Naive thymus-derived CD8-positive, alpha-beta T cell (primary cell): ENCODE measurements around the gene TRIM21. TPM values are rescaled to one million over a fixed set of nuclear protein-coding genes. Genes with fewer than 3 reads are reported as not detected.
"Not testable (repeated sequence)": the region's sequence is repeated elsewhere in the genome, so short reads cannot be mapped to it uniquely, and the experiment has no call there.

Source experiments
- ATAC-seq, 2 donors: fragments of 150-1000 bp; cut with Tn5 transposase in 1 of 2; sonication (Bioruptor Pico), chemical (Tn5 transposase) in 1 of 2; 1 replicate in 1 of 2; 2 replicates in 1 of 2; pipeline ENCODE4 v1.10.0; 2021; ENCODE audit warnings: mild to moderate bottlenecking in 2 of 2, moderate library complexity in 2 of 2
- POLR2A ChIA-PET: fragments of 350-600 bp; sonication (Branson Sonifier 250); formaldehyde crosslinking; loops from one replicate; lab custom pipeline; 2021; ENCODE audit warnings: antibody characterized with exemption; lab: Charles Lee
- DNase-seq, 10 donors: peaks; one replicate each; pipeline versions ENCODE4 v3.0.0 to v3.0.0-alpha.2; 2020 to 2022
- H3K27ac Mint-ChIP-seq, 10 donors: one replicate each; pipeline ENCODE4 v1.8.0; 2020 to 2022; ENCODE audit warnings: mild to moderate bottlenecking in 10 of 10, mixed read lengths in 10 of 10, moderate library complexity in 4 of 10, inconsistent platforms in 1 of 10
- H3K27me3 Mint-ChIP-seq, 5 donors: one replicate each; pipeline ENCODE4 v1.8.0; 2021 to 2022; ENCODE audit warnings: mixed read lengths in 5 of 5
- H3K36me3 Mint-ChIP-seq, 3 donors: one replicate each; pipeline ENCODE4 v1.8.0; 2020 to 2022; ENCODE audit warnings: mixed read lengths in 3 of 3, mild to moderate bottlenecking in 2 of 3, inconsistent platforms in 1 of 3
- H3K4me1 Mint-ChIP-seq, 4 donors: one replicate each; pipeline ENCODE4 v1.8.0; 2021 to 2022; ENCODE audit warnings: mixed read lengths in 4 of 4
- H3K4me3 Mint-ChIP-seq, 10 donors: one replicate each; pipeline ENCODE4 v1.8.0; 2020 to 2022; ENCODE audit warnings: mild to moderate bottlenecking in 10 of 10, mixed read lengths in 10 of 10, moderate library complexity in 6 of 10, inconsistent platforms in 1 of 10
- H3K9me3 Mint-ChIP-seq, 9 donors: one replicate each; pipeline ENCODE4 v1.8.0; 2020 to 2022; ENCODE audit warnings: mixed read lengths in 9 of 9, mild to moderate bottlenecking in 3 of 9, inconsistent platforms in 1 of 9, moderate library complexity in 1 of 9
- polyA plus RNA-seq, 3 donors: library from polyadenylated mRNA; unstranded; fragments of 300-500 nt; fragmentation: Illumina TruSeq; gene quantifications; one replicate each; pipeline ENCODE4 v1.2.3, GENCODE V29; 2021
- total RNA-seq, 8 experiments: library from RNA in 2 of 8; stranded (reverse) in 2 of 8; gene quantifications; one replicate each; pipeline ENCODE4 v1.2.3 and lab custom pipeline; 2021 to 2026

Gene TRIM21
- total RNA-seq = 10 to 100 TPM; 23.1 to 27.8 TPM
- 10 to 100 TPM; 30.1 to 40.2 (median 33.9) TPM for polyA plus RNA-seq
- total RNA-seq (lab: John Stamatoyannopoulos, UW) = 17.2 to 47.6 (median 35.0) reads per million in 6 experiments

- Mint-ChIP-seq H3K9me3 (peaks cover 0 to 12% (median 5%) of the 10 kb centered on the region in 9 donors), H3K4me1 (peaks cover 33 to 58% (median 50%) of the 10 kb centered on the region in 4 donors), H3K27me3 (peaks cover 0 to 12% (median 4%) of the 10 kb centered on the region in 5 donors), H3K27ac (peak within 1 kb of the TSS; percentile 87 to 98 (median 96)), H3K4me3 (peak within 1 kb of the TSS; percentile 81 to 97 (median 92)), H3K36me3 (peaks cover 6 to 30% (median 20%) of the 10 kb centered on the region in 3 donors)
- POLR2A ChIA-PET = interaction anchor here (1.6 kb wide), 1 partner anchor 10 kb away, joined by 3 read pairs; no protein-coding TSS in a partner anchor
- ATAC-seq = peak; percentile 98
- DNase-seq = peak; percentile 68 to 91 (median 87)
These were observed at the start of gene TRIM21 for GRCh38 chr11:4393209-4393857. Gene TRIM21, minus strand, starts transcription at chr11:4393702. Its CDS starts 3,293 bp downstream, at chr11:4390409.

DNA sequence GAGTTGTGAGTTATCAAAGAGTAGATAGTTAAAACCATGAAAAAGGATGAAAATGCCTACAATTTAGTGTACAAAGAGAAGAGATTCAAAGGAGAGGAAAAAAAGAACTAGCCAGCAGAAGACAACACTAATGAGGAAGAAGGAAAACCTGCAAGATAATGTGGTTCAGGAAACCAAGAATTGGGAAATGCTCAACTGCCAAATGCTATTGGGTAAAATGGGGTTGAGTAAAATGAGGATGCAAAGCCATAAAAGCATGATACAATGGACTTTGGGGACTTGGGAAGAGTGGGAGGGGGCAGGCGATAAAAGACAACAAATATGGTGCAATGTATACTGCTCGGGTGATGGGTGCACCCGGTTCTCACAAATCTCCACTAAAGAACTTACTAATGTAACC is 48.0 kb upstream of the TRIM21 start:
- peaks cover 0 to 8% (median 0%) of the 10 kb centered on the region in 3 donors for H3K36me3 Mint-ChIP-seq

DNA sequence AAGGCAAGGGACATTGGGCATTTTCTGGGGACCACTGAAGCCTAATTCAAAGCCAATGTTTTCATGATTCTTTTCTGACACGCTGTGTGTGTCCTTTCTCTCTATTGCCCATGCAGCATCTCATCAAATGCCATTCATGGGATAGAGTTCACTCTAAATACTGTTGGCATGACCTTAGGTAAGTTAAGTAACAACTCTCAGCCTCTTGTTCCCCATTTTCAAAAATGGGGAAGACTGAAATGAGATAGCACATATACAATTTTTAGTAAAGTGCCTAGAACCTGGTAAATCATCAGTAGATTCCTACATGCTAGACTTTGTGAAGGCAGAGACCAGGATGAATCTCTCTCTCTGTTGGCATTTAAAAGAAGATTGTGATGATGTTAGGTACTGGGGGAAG is 42.9 kb upstream of the TRIM21 start:
- DNase-seq (no peak), ATAC-seq (no peak)
- Mint-ChIP-seq H3K36me3 (peaks cover 0 to 8% (median 0%) of the 10 kb centered on the region in 3 donors), H3K4me1 (no peaks in the 10 kb centered on the region), H3K9me3 (peaks cover 0 to 10% (median 6%) of the 10 kb centered on the region in 9 donors), H3K4me3 (no peak overlapping the region), H3K27me3 (peaks cover 2 to 26% (median 6%) of the 10 kb centered on the region in 5 donors), H3K27ac (no peak overlapping the region)
- POLR2A ChIA-PET = no interaction called here

More for the DNA sequence above, 48.0 kb upstream of the TRIM21 start:
- H3K27ac Mint-ChIP-seq = no peak overlapping the region
- H3K4me3 Mint-ChIP-seq = no peak overlapping the region
- ATAC-seq = no peak
- H3K9me3 Mint-ChIP-seq = peaks cover 0 to 10% (median 7%) of the 10 kb centered on the region in 9 donors
- no peak for DNase-seq
- no peaks in the 10 kb centered on the region for H3K4me1 Mint-ChIP-seq
- POLR2A ChIA-PET = no interaction called here
- H3K27me3 Mint-ChIP-seq = peaks cover 5 to 18% (median 5%) of the 10 kb centered on the region in 5 donors

- peaks cover 6 to 29% (median 7%) of the 10 kb centered on the region in 5 donors for H3K27me3 Mint-ChIP-seq
- no peak for DNase-seq
- H3K4me1 Mint-ChIP-seq = no peaks in the 10 kb centered on the region
- H3K36me3 Mint-ChIP-seq = peaks cover 0 to 4% (median 0%) of the 10 kb centered on the region in 3 donors
- no peak overlapping the region for H3K4me3 Mint-ChIP-seq
- POLR2A ChIA-PET = no interaction called here
- peaks cover 0 to 4% (median 2%) of the 10 kb centered on the region in 9 donors for H3K9me3 Mint-ChIP-seq
- no peak overlapping the region for H3K27ac Mint-ChIP-seq
- ATAC-seq = no peak
These were observed 40.4 kb upstream of the TRIM21 start for GRCh38 chr11:4433856-4434255.

DNA sequence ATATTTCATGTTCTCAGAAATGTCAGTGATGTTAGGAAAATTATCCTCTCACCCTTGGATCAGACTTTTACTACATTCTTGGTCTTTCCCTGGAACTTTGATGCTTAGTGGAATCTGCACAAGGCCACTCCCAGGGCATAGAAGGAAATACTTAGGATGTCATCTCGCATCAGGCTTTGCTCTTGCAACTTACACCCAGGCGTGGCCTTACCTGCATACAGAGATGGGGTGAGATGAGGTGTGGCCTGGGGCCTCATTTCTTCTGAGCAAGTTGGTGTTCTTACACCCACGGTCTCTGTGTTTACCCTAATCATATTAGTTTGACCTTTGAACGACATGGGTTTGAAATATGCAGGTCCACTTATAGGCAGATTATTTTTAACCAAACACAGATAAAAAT is 36.5 kb upstream of the TRIM21 start:
- DNase-seq (no peak), ATAC-seq (no peak)
- Mint-ChIP-seq H3K9me3 (peaks cover 0 to 2% (median 0%) of the 10 kb centered on the region in 9 donors), H3K36me3 (no peaks in the 10 kb centered on the region), H3K4me1 (no peaks in the 10 kb centered on the region), H3K4me3 (no peak overlapping the region), H3K27ac (no peak overlapping the region), H3K27me3 (peaks cover 1 to 12% (median 5%) of the 10 kb centered on the region in 5 donors)
- POLR2A ChIA-PET = no interaction called here

DNA sequence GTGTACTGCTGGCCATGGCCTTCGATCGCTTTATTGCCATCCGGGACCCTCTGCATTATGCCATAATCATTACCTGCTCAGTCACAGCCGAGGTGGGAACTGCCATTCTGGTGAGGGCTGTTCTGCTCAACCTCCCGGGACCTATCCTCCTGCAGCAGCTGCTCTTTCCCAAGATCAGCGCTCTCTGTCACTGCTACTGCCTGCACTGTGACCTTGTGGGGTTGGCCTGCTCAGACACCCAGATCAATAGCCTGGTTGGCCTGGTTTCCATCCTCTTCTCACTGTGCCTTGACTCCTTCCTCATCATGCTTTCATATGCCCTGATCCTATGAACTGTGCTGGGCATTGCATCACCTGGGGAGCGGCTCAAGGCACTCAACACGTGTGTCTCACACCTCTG is 24.9 kb upstream of the TRIM21 start:
- POLR2A ChIA-PET = no interaction called here
- H3K4me1 Mint-ChIP-seq = no peaks in the 10 kb centered on the region
- H3K27me3 Mint-ChIP-seq = peaks cover 3 to 14% (median 5%) of the 10 kb centered on the region in 5 donors
- no peak overlapping the region for H3K4me3 Mint-ChIP-seq
- no peak overlapping the region for H3K27ac Mint-ChIP-seq
- peaks cover 0 to under 1% (median 0%) of the 10 kb centered on the region in 9 donors for H3K9me3 Mint-ChIP-seq
- no peak for ATAC-seq
- H3K36me3 Mint-ChIP-seq = no peaks in the 10 kb centered on the region
- DNase-seq = no peak

GRCh38 chr11:4416816-4417215 is 23.3 kb upstream of the TRIM21 start:
- Mint-ChIP-seq H3K27me3 (peaks cover 3 to 14% (median 6%) of the 10 kb centered on the region in 5 donors), H3K9me3 (no peaks in the 10 kb centered on the region), H3K36me3 (no peaks in the 10 kb centered on the region), H3K27ac (peak overlapping the region in 1 of 10 donors; percentile 1), H3K4me1 (no peaks in the 10 kb centered on the region), H3K4me3 (no peak overlapping the region)
- DNase-seq (no peak), ATAC-seq (no peak)
- POLR2A ChIA-PET = no interaction called here

DNA sequence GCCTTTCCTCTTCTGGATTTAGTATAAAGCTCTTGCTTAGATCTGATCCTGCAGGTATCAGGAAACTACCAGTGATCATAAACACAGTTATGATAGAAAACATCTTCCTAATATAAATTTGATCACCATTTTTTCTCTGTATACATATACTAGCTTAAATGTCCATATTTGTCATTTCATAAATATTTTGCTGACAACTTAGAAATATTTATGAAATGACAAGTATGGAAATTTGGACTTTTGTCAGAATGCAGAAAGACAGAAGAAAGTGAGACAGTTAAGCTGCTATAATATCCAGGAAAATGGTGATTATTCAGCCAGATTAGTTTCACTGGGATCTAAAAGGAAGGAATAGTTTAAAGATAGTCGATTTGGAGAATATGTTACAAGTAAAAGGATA is 22.8 kb upstream of the TRIM21 start:
- Mint-ChIP-seq H3K9me3 (no peaks in the 10 kb centered on the region), H3K4me1 (no peaks in the 10 kb centered on the region), H3K4me3 (no peak overlapping the region), H3K36me3 (no peaks in the 10 kb centered on the region), H3K27ac (peak overlapping the region in 1 of 10 donors; percentile 1), H3K27me3 (peaks cover 3 to 14% (median 6%) of the 10 kb centered on the region in 5 donors)
- DNase-seq (no peak), ATAC-seq (no peak)
- POLR2A ChIA-PET = no interaction called here

GRCh38 chr11:4406206-4406605 is 12.7 kb upstream of the TRIM21 start:
- Mint-ChIP-seq H3K9me3 (peaks cover 0 to 42% (median 12%) of the 10 kb centered on the region in 9 donors), H3K36me3 (peaks cover 2 to 19% (median 12%) of the 10 kb centered on the region in 3 donors), H3K27me3 (peaks cover 2 to 29% (median 17%) of the 10 kb centered on the region in 5 donors)
- H3K27ac Mint-ChIP-seq, ATAC-seq, H3K4me3 Mint-ChIP-seq, H3K4me1 Mint-ChIP-seq, DNase-seq, POLR2A ChIA-PET: not testable (repeated sequence)

DNA sequence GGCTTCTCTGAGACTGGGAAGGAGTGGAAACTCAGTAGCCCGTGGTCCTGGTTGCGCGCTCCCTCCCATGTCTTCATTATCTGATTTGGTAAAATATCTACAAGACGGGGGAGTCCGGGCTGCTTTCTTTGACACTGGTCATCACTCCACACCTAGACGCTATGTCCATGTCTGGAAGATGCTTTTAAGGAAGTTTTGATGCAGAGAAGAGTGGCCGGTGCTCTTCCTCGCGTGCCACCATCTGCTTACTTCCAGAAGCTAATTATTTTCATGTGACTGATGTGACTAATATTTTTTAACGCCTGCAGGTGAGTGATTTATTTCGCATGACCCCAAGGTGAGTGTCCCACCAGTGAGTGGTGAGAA is 339 bp upstream of the TRIM21 start:
- peaks cover 0 to 18% (median 6%) of the 10 kb centered on the region in 5 donors for H3K27me3 Mint-ChIP-seq
- peaks cover 11 to 25% (median 16%) of the 10 kb centered on the region in 3 donors for H3K36me3 Mint-ChIP-seq
- POLR2A ChIA-PET = interaction anchor here (1.6 kb wide), 1 partner anchor 10 kb away, joined by 3 read pairs; no protein-coding TSS in a partner anchor
- H3K9me3 Mint-ChIP-seq = peaks cover 0 to 18% (median 10%) of the 10 kb centered on the region in 9 donors
- ATAC-seq (no peak), DNase-seq (no peak)
- peak overlapping the region; percentile 81 to 97 (median 92) for H3K4me3 Mint-ChIP-seq
- H3K27ac Mint-ChIP-seq = peak overlapping the region; percentile 87 to 98 (median 96)
- peaks cover 33 to 54% (median 49%) of the 10 kb centered on the region in 4 donors for H3K4me1 Mint-ChIP-seq

- POLR2A ChIA-PET = no interaction called here
- H3K36me3 Mint-ChIP-seq = peaks cover 4 to 78% (median 43%) of the 10 kb centered on the region in 3 donors
These were observed 5.3 kb downstream of the TRIM21 start for GRCh38 chr11:4388221-4388620.

DNA sequence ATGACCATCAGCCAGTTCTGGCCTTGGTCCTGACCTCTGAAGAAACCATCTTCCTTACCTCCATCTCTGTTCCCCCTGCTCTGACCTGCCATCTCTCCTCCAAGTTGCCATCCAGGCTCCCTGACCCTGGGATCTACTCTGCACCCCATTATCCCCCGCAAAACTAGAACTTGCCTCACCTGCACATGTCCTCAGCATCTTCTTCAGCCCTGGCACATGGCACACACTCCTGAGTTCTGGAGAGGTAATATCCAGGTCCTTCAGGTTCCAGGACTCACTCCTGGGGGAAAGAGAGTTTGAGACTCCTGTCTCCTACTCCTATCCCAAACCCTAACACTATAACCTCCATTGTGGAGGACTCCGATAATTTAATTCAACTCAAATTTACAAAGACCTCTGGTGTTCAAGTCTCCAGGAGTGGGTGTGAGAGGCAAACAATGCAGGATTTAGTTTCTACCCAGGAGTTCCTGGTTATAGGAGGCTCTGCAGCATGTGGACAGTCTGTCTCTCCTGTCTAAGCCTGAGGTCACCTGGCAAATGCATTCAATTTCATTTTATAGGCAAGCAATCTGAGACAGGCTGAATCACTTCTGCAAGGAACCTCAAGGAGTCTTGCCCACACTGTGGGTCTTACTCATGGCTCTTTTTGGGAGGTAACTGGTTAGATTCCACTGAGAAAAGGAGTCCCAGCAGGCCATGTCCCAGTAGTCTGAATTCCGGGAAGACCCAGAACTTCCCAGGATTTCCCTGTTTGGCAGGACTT is 7.3 kb downstream of the TRIM21 start:
- H3K27ac Mint-ChIP-seq = peak overlapping the region in 8 of 10 donors; percentile 7 to 78 (median 32)
- ATAC-seq (no peak), DNase-seq (no peak)
- peaks cover 12 to 30% (median 22%) of the 10 kb centered on the region in 4 donors for H3K4me1 Mint-ChIP-seq
- no peaks in the 10 kb centered on the region for H3K27me3 Mint-ChIP-seq
- H3K36me3 Mint-ChIP-seq = peaks cover 4 to 74% (median 47%) of the 10 kb centered on the region in 3 donors
- no peaks in the 10 kb centered on the region for H3K9me3 Mint-ChIP-seq
- POLR2A ChIA-PET = no interaction called here
- no peak overlapping the region for H3K4me3 Mint-ChIP-seq

More at GRCh38 chr11:4388221-4388620, 5.3 kb downstream of the TRIM21 start:
- no peak for ATAC-seq
- H3K27ac Mint-ChIP-seq = peak overlapping the region in 2 of 10 donors; percentile 15 to 65
- no peaks in the 10 kb centered on the region for H3K9me3 Mint-ChIP-seq
- no peaks in the 10 kb centered on the region for H3K27me3 Mint-ChIP-seq
- no peak for DNase-seq
- H3K4me1 Mint-ChIP-seq = peaks cover 28 to 47% (median 37%) of the 10 kb centered on the region in 4 donors
- no peak overlapping the region for H3K4me3 Mint-ChIP-seq
